Nephron progenitor cell (in vitro differentiated cells): ENCODE data around the gene METAP1.

Source experiments
- DNase-seq: peaks from one replicate; pipeline ENCODE4 v3.0.0; 2021
- H3K27ac Mint-ChIP-seq: 2 replicates; pipeline ENCODE4 v1.8.0; 2021; ENCODE audit warnings: mild to moderate bottlenecking, moderate library complexity, mixed read lengths
- H3K27me3 Mint-ChIP-seq: 2 replicates; pipeline ENCODE4 v1.8.0; 2021; ENCODE audit warnings: mild to moderate bottlenecking, low read depth, mixed read lengths; ENCODE audit not compliant: poor library complexity
- H3K36me3 Mint-ChIP-seq: 2 replicates; pipeline ENCODE4 v1.8.0; 2021; ENCODE audit warnings: low read depth, mixed read lengths
- H3K4me1 Mint-ChIP-seq: 2 replicates; pipeline ENCODE4 v1.8.0; 2021; ENCODE audit warnings: mixed read lengths
- H3K4me3 Mint-ChIP-seq: 2 replicates; pipeline ENCODE4 v1.8.0; 2021; ENCODE audit warnings: mild to moderate bottlenecking, moderate library complexity, mixed read lengths
- H3K9me3 Mint-ChIP-seq: 2 replicates; pipeline ENCODE4 v1.8.0; 2021; ENCODE audit warnings: mild to moderate bottlenecking, moderate library complexity, mixed read lengths
- TF ChIP-seq, protein P1 (sequence below): fragments of 200-600 bp; sonication (generic); IDR thresholded peaks from 2 replicates; pipeline ENCODE4 v1.5.0; 2021; ENCODE audit warnings: antibody characterized with exemption

Gene METAP1

DNA sequence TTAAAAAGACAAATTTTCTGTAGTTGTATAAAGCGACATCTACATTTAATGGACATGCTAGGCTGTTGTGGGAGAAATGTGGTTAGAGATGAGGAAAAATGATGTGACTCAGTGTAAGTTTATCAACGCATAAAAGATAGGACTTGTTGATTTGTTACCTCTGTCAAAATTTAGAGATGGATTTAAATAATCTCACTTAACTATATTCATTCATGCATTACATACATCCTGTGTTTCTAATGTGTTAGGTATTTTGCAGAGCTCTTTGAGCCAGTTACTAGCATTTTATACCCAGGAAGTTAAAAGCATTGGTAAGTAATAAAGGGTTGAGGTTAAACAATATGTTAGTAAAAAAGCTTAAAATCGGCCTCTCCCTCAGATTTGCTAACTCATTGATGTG is 34.3 kb downstream of the METAP1 start:
- no peaks in the 10 kb centered on the region for H3K27me3 Mint-ChIP-seq
- no peak overlapping the region for H3K4me3 Mint-ChIP-seq
- H3K4me1 Mint-ChIP-seq: no peaks in the 10 kb centered on the region
- no peaks in the 10 kb centered on the region for H3K9me3 Mint-ChIP-seq
- DNase-seq: no peak
- no peak overlapping the region for H3K27ac Mint-ChIP-seq
- TF ChIP-seq, protein P1, sequence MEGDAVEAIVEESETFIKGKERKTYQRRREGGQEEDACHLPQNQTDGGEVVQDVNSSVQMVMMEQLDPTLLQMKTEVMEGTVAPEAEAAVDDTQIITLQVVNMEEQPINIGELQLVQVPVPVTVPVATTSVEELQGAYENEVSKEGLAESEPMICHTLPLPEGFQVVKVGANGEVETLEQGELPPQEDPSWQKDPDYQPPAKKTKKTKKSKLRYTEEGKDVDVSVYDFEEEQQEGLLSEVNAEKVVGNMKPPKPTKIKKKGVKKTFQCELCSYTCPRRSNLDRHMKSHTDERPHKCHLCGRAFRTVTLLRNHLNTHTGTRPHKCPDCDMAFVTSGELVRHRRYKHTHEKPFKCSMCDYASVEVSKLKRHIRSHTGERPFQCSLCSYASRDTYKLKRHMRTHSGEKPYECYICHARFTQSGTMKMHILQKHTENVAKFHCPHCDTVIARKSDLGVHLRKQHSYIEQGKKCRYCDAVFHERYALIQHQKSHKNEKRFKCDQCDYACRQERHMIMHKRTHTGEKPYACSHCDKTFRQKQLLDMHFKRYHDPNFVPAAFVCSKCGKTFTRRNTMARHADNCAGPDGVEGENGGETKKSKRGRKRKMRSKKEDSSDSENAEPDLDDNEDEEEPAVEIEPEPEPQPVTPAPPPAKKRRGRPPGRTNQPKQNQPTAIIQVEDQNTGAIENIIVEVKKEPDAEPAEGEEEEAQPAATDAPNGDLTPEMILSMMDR: no peak
- peaks cover 29% of the 10 kb centered on the region for H3K36me3 Mint-ChIP-seq

DNA sequence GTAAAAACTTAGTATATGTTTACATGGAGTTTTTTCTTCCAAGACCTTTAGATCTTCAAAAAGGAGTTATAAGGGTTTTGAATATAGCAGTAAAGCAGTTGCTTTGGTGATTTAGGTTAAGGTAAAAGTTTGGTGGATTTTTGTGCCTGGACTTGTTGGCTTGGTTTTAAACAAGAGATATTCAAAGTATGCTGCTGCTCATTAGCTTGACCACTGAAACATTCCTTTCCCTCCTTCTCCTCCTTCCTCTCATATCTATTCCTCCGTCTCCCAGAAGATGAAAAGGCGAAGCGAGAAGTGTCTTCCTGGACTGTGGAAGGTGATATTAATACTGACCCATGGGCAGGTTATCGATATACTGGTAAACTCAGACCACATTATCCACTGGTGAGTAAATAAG is 38.4 kb downstream of the METAP1 start:
- Mint-ChIP-seq H3K4me1 (no peaks in the 10 kb centered on the region), H3K4me3 (no peak overlapping the region), H3K9me3 (peaks cover 25% of the 10 kb centered on the region), H3K36me3 (peaks cover 66% of the 10 kb centered on the region), H3K27ac (no peak overlapping the region), H3K27me3 (no peaks in the 10 kb centered on the region)
- TF ChIP-seq, protein P1: no peak
- no peak for DNase-seq

DNA sequence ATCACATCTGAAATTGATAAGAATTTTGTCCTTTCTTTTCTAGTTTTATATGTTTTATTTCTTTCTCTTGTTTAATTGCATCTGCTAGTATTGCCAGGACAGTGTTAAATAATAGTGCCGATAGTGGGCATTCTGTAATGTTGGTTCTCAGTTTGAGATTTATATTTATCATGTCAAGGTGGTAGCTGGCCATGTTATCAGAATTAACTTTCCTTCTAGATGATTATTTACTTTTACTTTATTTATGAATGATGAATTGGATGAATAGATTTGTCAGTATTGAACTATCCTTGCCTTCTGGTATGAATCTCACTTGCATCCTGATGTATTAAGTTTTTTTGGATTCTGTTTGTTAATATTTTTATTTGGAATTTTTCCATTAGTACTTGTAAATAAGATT is 42.7 kb downstream of the METAP1 start:
- Mint-ChIP-seq H3K4me1 (no peaks in the 10 kb centered on the region), H3K27me3 (no peaks in the 10 kb centered on the region), H3K27ac (no peak overlapping the region), H3K9me3 (peaks cover 29% of the 10 kb centered on the region), H3K4me3 (no peak overlapping the region), H3K36me3 (peaks cover 80% of the 10 kb centered on the region)
- no peak for DNase-seq
- TF ChIP-seq, protein P1: no peak

DNA sequence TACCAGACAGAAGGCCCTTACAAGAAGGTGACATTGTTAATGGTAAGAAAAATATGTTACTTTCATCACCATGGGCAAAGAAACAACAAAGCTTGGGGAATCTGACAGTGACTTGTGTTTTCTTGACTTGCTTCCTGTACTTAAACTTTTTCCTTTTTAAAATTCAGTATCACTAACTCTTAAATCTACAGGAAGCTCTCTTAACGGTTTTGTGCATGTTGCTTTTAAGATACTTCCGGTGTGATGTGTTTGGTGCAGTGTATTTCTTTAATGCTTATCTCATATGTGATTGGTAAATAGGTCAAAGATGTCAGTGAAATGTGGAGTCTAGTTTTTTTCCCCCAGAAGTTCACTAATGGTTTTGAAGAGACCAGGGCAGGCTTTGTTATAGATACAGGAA is 47.8 kb downstream of the METAP1 start:
- H3K4me1 Mint-ChIP-seq: no peaks in the 10 kb centered on the region
- no peak overlapping the region for H3K4me3 Mint-ChIP-seq
- peaks cover 73% of the 10 kb centered on the region for H3K36me3 Mint-ChIP-seq
- H3K27ac Mint-ChIP-seq: peak overlapping the region; percentile 5
- TF ChIP-seq, protein P1: no peak
- no peaks in the 10 kb centered on the region for H3K27me3 Mint-ChIP-seq
- no peak for DNase-seq
- peaks cover 10% of the 10 kb centered on the region for H3K9me3 Mint-ChIP-seq

DNA sequence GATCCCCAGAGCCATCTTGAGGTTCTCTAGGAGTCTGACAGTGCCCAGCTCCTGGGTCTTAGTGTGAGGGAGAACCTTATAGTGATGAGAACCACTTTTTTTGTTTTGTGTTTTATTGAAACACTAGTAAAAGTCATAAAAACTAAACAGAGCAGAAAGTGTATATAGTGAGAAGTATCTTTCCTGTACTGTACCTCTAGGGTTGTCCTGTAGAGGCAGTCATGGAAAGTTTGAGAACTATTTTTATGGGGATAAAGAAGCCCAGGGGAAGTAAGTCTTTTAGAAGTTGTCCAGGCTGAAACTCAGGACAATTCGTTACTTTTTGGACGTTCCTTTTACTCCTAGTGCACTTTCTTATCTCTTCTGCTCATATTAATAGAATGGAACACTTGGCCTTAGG is 52.2 kb downstream of the METAP1 start:
- no peaks in the 10 kb centered on the region for H3K27me3 Mint-ChIP-seq
- no peak overlapping the region for H3K27ac Mint-ChIP-seq
- no peak overlapping the region for H3K4me3 Mint-ChIP-seq
- no peaks in the 10 kb centered on the region for H3K4me1 Mint-ChIP-seq
- TF ChIP-seq, protein P1: no peak
- H3K9me3 Mint-ChIP-seq: peaks cover 12% of the 10 kb centered on the region
- peaks cover 86% of the 10 kb centered on the region for H3K36me3 Mint-ChIP-seq
- no peak for DNase-seq

DNA sequence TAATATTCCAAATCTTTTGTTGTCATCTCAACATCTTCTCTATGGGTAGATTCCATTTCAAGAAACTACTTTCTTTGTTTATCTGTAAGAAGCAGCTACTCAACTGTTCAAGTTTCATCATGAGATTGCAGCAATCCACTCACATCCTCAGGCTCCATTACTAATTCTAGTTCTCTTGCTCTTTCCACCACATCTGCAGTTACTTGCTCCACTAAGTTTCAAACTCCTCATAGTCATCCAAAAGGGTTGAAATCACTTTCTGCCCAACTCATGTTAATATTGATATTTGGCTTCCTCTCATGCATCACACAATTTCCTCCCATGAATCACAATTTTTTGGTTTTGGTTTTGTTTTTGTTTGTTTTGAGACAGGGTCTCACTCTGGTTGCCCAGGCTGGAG is 57.4 kb downstream of the METAP1 start:
- H3K4me1 Mint-ChIP-seq: peaks cover 20% of the 10 kb centered on the region
- no peaks in the 10 kb centered on the region for H3K27me3 Mint-ChIP-seq
- peaks cover 69% of the 10 kb centered on the region for H3K36me3 Mint-ChIP-seq
- H3K27ac Mint-ChIP-seq: peak overlapping the region; percentile 60
- DNase-seq: no peak
- H3K4me3 Mint-ChIP-seq: peak overlapping the region; percentile 29
- peaks cover 13% of the 10 kb centered on the region for H3K9me3 Mint-ChIP-seq
- TF ChIP-seq, protein P1: no peak
